ENCODE results near the gene EPHB2.

DNA sequence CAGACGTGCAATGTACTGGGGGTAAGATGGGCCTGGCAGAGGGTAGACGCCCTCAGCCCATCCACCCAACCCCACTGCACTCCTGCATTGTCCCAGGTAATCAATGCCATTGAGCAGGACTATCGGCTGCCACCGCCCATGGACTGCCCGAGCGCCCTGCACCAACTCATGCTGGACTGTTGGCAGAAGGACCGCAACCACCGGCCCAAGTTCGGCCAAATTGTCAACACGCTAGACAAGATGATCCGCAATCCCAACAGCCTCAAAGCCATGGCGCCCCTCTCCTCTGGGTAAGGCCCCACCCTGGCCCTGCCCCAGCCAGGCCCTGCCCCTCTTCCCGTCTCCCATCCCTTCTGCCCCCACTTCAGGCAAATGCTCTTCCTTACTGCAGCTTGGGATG, 199.6 kb downstream of the EPHB2 start:
- TF ChIP-seq, protein P1, sequence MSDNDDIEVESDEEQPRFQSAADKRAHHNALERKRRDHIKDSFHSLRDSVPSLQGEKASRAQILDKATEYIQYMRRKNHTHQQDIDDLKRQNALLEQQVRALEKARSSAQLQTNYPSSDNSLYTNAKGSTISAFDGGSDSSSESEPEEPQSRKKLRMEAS (IDR thresholded peaks at IDR 0.05; ENCODE audit: insufficient read depth, insufficient read length), result no peak
- TF ChIP-seq, protein P2, sequence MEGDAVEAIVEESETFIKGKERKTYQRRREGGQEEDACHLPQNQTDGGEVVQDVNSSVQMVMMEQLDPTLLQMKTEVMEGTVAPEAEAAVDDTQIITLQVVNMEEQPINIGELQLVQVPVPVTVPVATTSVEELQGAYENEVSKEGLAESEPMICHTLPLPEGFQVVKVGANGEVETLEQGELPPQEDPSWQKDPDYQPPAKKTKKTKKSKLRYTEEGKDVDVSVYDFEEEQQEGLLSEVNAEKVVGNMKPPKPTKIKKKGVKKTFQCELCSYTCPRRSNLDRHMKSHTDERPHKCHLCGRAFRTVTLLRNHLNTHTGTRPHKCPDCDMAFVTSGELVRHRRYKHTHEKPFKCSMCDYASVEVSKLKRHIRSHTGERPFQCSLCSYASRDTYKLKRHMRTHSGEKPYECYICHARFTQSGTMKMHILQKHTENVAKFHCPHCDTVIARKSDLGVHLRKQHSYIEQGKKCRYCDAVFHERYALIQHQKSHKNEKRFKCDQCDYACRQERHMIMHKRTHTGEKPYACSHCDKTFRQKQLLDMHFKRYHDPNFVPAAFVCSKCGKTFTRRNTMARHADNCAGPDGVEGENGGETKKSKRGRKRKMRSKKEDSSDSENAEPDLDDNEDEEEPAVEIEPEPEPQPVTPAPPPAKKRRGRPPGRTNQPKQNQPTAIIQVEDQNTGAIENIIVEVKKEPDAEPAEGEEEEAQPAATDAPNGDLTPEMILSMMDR (IDR thresholded peaks at IDR 0.05; ENCODE audit: extremely low read depth in 1 of 2, insufficient read depth in 1 of 2, low read depth in 1 of 2, low read length in 2 of 2), result no peak
- TF ChIP-seq EZH2 (IDR thresholded peaks at IDR 0.05; ENCODE audit: borderline replicate concordance, low read depth, low read length, severe bottlenecking) (no peak), FOS (IDR thresholded peaks at IDR 0.05; ENCODE audit: borderline replicate concordance, insufficient read depth, low read length) (no peak), POLR2AphosphoS5 (IDR thresholded peaks at IDR 0.05; ENCODE audit: insufficient read depth, low read depth, low read length) (no peak), POLR2A (IDR thresholded peaks at IDR 0.05; ENCODE audit: low read depth, low read length) (no peak), GATA2 (IDR thresholded peaks at IDR 0.05; ENCODE audit: insufficient read depth, insufficient read length, low read depth, low read length) (no peak)
